OCI-M1 (cell line): ENCODE measurements around the gene DDX59.
"Not testable (repeated sequence)": the region's sequence is repeated elsewhere in the genome, so short reads cannot be mapped to it uniquely, and the experiment has no call there.

Source experiments
- DNase-seq: peaks from one replicate; lab custom pipeline; 2025; lab: John Stamatoyannopoulos, UW

The DDX59 gene

DNA sequence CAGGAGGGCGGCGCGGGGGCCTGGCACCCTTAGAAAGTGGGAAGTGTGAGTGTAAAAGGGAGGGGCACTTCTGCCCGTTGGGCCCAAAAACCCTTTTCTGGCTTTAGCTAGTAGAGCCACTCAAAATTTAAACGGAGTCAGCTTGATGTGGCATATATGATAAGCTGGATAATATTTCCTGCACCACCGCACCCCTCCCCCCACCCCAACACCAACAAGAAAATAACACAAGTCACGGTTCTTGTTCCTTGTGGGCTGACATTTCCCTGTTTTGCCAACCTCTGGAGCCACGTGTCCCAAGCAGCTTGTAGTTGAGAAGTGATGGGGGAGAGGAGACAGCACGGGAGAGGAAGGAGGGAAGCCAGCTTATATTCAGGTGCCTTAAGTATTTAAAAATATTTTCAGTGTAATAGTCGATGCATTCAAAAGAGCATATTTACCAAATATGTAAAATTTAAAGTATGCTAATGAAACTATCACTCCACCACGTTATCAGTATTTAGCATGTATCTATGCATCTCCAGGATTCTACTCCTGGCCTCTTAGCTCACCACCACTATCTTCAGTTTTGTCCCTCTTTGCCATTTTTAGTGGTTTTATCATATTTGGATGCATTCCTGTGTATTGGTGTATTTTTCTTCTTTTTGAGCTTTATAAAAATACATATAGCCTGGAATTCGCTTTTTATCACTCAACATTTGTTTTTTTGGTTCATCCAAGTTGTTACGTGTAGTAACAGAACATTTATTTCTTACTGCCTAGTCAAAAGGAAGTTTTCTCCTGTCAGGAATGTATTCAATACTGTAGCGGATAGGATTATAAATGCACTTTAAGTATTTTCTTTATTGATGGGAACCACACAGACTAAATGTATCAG, 773 bp upstream of the DDX59 start:
- DNase-seq, result peak; percentile 97

DNA sequence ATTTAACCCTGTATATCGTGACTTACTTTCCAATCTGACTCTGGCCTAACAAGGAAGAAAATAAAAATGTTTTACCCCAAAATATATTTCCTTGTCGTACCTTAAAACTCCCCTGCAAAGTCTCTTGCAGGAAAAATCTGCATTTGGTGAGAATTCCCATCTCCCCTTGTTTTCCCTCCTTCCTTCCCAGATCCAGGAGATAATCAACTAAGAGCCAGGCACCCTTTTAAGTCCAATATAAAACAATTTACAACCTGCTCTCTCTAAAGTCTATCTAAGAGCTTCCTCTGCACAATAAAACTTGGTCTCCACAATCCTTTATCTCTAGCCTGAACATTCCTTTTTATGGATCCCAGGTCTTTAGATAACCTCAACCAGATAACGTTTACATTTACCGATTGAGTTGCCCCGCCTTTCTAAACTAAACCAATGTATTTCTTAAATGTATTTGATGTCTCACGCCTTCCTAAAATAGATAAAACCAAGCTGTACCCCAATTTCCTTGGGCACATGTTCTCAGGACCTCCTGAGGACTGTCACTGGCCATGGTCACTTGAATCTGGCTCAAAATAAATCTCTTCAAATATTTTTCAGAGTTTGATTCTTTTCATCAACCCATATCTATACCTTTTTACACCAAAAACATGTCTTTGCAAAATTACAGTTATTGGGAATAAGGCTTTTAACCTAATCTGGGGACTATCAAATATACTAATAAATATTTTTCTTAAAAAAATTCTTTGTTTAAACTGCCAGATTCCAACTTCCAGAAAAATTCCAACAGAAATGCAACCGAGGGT, 993 bp downstream of the DDX59 start:
- DNase-seq, result peak; percentile 64

DNA sequence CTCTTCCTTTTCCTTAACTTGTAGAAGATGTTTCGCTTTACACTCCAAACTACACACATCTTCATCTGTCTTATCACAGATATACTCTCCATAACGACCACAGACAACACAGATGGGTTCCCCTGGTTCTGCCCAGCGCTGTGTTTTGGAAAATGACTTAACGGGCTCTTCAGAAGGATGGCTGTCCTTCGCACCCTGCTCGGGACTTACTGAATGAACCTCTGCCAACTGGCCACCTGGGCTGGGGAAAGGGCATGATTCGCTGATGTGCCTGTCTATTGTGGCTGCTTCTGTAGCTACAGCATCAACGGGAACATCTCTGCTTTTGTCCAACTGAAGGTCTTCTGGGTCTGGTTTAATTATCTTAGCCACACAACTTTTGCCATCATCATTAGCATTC, 3.4 kb downstream of the DDX59 start:
- DNase-seq, result no peak

DNA sequence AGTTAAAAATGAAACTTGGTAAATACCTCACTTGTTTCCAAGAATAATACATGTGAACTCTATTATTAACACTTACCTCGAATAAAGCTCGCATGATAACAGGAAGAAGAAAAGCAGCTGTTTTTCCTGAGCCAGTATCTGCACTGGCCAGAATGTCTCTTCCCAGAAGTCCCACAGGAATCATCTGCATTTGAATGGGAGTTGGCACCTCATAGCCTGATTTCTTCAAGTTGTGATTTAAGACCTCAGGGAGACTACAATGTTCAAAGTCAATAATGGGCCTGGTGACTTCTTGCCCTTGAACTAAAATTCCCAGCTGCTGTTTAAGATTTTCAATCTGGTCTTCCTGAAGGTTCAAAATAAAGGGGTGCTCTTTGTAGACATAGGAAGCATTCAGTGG, 3.8 kb downstream of the DDX59 start:
- DNase-seq, result no peak

DNA sequence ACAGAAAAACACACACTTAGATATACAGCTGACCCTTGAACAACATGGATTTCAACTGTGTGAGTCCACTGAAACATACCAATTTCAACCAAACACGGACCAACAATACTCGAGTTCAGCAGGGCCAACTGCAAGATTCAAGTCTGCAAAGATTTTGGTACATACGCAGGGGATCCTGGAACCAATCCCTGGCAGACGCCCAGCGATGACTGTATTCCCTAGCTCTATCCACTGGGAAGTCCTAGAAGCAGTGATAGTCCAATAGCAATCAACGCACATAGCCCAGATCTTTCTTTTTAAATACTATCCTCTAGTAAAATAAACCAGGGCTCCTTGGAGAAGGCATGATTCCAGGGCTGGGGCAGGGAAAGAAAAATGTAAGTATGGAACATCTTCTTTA, 9.0 kb downstream of the DDX59 start:
- DNase-seq, result no peak

DNA sequence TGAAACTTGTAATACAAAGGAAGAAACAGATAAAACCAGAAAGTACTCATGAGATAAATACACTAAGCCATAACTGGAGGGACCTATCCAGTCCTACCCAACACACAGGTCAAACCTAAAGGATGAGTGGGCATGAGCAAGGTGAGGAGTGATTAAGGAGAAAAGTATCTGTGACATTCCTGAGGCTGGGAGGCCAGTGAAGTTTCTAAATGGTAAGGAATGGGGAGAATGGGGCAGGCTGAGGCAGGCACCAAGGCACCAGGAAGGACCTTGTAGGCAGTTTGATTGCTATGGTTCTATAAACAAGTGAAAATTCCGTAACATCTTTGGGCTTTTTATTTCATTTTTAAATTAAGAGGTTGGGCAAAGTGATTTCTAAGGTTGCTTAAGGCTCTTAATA, 10.4 kb downstream of the DDX59 start:
- no peak for DNase-seq

DNA sequence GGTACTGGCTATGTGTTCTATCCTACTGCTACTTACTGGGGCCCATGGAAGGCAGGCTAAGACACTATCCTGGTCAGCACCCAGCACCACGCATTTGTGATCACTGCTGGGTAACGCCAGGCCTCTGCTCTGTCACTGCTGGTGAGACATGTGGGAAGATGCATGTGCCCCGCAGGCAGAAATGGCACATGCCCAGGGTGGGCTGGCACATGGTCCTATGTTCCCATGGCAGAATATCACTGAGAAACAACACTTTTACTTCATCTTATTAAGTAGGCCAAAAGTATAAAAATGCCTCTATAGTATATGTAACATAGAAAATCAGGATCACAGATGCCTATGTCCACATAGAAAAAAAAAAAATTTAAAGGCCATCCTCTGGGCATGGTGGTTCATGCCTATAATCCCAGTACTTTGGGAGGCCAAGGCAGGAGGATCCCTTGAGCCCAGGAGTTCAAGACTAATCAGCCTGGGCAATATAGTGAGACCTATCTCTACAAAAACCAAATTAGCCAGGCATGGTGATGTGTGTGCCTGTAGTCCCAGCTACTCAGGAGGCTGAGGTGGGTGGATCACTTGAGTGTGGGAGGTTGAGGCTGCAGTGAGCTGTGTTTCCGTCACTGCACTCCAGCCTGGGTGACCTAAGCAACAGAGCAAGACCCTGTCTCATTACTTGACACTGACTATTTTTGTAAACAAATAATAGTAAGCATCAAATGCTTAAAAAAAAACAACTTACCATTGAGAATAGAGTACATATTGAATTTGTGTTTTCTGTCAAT, 11.5 kb downstream of the DDX59 start:
- no peak for DNase-seq

DNA sequence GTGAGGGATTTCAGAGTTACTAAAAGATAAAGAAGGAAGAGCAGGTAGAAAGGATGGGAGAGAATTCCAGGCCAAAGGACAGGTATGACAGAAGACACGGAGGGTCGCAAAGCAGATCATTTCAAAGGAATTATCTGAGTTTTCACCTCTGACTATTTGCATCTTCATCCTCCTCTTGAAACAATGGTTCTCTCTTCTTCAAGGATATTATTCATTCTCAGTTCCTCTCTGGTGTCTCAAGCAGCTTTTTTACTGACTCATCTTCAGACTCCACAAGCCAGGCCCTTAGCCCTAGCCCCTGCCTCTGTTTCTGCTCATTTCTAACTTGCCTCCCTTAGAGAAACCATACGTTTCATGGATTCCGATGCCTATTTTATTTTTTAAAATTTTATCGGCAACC, 15.0 kb downstream of the DDX59 start:
- no peak for DNase-seq

DNA sequence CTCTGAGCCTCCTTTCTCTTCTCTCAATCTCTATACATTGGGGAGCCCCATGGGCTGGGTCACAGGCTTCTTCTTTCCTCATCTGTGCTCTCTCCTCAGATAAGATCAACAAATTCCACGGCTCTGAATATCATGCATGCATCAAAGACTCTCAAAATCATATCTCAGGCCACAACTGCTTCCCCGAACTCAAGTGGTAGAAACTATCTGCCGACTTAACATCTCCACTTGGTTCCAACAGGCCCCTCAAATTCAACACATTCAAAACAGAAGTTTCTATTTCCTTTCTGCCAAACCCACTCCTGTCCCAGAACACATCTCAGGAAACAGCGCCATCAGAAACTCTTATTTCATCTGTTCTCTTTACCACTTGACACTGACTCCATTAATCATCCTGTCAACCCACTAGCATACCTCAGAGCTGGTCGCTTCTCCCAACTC, 16.7 kb downstream of the DDX59 start:
- DNase-seq, result no peak

DNA sequence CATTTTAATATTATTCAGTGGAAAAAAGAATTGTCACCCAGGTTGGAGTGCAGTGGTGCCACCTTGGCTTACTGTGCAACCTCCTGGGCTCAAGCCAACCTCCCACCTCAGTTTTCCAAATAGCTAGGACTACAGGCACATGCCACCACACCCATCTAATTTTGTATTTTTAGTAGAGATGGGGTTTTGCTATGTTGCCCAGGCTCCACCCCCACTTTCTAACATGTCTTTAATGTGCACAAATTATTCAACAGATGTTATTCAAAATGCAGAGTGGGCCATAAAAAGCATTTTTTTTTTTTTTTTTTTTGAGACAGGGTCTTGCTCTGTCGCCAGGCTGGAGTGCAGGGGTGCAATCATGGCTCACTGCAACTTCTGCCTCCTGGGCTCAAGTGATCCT, 17.3 kb downstream of the DDX59 start:
- no peak for DNase-seq

DNA sequence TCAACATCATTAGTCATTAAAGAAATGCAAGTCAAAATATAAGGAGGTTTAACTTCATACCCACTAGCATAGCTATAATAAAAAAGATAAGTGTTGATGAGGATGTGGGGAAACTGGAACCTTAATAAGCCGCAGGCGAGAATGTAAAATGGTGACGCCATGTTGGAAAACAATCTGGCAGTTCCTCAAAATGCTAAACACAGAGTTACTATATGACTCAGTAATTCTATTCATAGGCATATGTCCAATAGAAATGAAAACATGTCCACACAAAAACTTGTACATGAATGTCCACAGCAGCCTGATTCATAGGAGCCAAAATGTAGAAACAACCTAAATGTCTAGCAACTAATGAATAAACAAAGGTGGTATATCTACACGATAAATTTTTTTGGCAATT, 23.2 kb downstream of the DDX59 start:
- no peak for DNase-seq

DNA sequence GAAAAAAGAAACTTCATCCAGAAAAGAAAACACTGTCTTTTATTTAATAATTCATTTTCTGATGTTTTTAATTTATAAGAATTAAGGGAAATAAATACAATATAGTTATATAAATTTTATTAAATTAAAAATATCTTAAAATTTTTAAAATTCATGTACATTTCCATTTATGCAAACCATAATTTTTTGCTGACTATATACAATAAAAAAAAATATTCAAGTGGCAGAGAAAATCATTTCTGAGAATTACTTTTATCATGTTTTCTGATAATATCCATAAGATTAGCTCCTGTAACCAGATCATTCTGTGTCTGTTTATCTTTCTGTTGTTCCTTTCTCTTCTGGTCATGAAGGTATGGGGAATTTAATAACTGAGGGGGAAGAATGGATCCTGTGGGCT, 25.7 kb downstream of the DDX59 start:
- no peak for DNase-seq

DNA sequence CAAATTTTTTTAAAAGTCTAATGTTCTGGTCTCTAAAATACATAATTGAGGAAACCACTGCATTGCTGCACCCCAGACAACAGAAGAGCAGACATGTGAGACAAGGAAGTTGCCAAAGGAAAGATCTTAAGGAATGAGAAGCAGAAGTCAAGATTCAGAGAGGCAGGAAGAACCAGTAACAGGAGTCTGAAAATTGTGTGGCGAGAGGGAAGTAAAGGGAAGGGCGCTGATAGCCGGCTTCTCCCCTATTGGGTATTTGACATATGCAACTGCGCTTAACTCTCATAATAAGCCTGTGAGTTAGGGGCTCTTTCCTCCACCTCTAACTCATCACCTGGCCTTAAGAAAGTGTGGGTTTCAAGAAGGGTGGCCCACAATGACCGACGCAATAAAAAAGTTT, 27.2 kb downstream of the DDX59 start:
- peak; percentile 69 for DNase-seq

DNA sequence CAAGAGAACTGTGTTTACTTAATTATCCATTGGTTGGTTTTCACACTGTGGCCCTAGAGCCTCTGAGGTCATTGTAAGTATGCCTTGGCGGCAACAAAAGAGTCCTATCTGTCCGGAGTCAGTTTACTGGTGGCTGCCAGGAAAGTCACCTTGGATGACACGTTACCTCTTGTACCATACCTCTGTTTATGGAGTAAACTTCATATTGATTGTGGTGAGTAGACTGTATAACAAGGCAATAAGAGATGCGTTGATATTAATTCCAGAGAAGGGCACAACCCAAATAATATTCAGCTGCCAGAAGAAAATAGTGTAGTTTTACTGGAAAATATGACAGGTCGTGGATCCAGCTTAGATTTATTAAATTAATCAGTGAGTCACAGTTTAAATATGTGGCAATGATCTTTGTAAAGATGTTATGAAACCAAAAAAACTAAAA, 28.7 kb downstream of the DDX59 start:
- peak; percentile 48 for DNase-seq

DNA sequence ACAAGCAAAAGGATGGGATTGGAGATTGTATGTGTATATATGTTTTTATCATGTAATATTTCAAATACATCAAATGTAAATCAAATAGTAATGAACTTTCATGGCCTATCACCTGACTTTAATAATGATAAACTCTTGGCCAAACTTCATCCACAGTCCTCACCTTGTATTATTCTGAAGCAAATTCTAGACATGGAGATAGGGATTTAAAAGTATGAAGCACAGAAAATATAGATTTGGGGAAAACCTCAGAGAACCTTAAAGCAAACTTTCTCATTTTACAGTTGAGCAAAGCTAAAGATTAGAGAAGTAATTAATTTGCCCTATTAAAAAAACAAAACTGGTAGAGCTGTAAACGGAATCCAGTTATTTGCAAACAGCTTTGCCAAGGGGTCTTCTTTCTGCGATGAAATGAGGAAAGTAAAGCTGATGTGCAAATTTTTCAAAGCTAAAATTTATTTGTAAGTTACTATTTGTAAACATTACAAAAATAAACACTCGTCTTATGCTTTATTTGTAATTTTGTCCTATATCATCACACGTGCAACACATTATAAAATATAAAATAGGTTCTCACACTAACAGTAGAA, 29.2 kb downstream of the DDX59 start:
- DNase-seq, result no peak

DNA sequence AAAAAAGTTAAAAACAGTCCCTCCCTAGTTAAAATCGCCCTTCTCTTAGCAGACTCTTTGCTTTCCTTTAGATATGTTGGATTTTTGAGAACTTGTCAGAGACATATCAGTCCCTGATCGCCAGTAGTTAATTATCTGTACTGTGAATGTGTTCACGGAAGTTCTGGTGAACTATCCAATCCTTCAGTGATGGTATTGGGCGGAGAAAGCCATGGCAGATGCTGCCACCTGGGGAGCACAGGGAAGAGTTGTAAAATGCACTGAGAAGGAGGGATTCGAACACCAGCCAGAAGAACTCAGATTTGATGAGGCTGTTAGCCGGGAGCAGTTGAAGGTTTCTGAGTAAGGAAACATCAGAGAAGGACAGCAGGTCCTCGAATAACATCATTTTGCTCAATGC, 31.6 kb downstream of the DDX59 start:
- DNase-seq, result peak; percentile 18

DNA sequence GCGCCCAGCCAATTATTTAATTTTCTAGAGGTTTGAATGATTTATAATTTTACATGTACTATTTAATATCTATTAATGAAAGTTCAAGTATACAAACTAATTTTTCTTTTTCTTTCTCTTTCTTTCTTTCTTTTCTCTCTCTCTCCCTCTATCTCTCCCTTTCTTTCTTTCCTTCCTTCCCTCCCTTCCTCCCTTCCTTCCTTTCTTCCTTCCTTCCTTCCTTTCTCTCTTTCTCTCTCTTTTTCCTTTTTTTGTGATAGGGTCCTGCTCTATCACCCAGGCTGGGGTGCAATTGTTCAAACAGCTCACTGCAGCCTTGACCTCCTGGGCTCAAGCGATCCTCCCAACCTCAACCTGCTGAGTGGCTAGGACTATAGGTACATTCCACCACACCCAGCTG, 33.0 kb downstream of the DDX59 start:
- no peak for DNase-seq

DNA sequence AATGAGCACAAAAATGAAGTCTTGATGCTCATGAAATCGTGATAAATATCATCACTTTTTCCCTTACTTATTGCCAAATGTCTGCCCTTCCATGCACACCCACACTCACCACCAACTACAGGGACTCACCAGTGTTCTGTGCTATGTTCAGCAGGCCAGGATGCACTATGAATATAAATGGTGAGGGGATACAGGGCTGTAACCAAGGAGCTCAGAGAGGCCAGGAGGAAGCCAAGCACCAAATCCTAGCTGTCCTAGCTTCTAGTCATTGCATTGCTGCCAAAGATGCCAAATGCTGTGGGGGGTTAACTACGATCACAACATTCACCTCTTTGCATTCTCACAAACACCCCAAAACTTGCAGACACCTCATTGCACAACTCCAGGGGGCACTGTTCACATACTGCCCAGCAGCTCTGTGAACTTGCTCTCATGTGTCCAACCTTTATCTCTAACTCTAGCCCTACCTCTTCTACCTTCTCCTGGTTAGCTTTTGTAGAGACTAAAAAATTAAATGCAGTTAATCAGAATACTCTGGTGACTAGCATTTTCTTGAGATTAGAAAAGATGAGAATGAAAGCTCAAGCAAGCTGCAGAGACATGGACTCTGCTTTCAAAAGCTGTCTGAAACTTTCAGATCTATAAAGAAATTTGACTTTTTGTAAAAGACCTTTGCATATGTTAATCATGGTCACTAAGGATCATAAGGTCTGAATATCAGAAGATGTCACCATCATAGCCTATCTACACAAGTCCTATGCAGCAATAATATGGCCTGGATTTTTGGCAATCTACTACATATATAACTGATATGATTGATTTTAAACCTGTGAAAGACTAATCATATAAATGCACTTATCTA, 35.2 kb downstream of the DDX59 start:
- DNase-seq, result peak; percentile 45

DNA sequence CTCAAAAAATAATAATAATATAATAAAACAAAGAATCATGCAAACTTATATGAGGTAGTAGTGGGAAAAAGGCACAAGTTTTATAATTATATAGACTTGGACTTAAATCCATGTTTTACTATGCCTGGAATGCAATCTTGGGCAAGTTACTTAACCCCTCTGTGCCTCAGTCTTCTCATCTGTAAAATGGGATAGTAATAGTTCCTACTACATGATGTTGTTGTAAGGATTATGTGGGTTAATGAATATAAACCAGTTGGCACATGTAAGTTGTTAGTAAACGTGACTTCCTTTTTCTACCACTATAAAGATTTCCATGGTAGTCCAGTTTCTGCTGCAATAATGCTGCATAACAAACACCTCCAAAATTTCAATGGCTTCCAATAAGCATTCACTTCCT, 38.3 kb downstream of the DDX59 start:
- no peak for DNase-seq

DNA sequence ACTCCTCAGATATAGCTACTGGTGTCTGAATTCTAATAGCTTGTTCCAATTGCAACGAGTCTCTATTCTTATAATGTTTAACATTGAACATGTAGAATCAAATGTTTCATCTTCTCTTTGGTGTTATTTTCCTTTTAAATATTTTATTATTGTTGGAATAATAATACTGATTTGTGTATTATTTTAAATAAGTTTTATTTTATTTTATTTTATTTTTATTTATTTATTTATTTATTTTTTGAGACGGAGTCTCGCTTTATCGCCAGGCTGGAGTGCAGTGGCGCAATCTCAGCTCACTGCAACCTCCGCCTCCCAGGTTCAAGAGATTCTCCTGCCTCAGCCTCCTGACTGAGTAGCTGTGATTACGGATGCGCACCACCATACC, 39.2 kb downstream of the DDX59 start:
- DNase-seq, result not testable (repeated sequence)

DNA sequence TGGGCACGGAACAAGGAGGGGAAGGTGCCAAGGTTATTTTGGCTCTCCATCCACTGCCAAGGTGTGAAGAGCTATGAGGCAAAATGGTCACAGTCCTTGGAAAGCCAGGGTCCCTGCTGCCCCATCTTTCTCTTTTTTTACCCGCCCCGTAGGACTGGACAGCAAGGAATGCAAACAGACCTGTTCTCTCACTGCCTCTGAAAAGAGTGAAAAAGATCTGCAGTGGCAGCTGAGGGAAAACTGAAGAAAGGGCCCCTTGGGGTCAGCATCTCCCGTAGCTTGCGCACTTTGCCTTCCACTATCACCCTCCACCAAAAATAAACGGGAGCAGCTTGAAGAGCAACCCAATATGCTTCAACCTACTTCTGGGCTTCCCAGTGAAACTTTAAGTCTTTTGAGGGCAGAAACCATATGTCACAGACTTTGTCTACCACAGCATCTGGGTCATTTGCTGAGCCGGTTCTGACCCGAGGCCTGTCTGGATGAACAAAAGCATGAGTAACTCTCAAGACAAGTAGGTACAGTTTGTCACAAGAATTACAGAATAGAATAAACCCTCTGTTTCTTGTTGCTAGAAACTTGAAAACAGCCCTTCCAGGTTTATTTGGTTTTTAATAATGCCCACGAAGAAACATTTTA, 39.7 kb downstream of the DDX59 start:
- DNase-seq, result no peak
